GM18498 (cell line): ENCODE measurements around the gene PRKN.
"Not testable (repeated sequence)": the region's sequence is repeated elsewhere in the genome, so short reads cannot be mapped to it uniquely, and the experiment has no call there.

ENCODE experiments used
- ATAC-seq: cut with Tn5 transposase; IDR thresholded peaks from one replicate; pipeline ENCODE4 v1.9.1; 2021; ENCODE audit warnings: mild to moderate bottlenecking, moderate library complexity; ENCODE audit not compliant: unreplicated experiment

Gene PRKN

DNA sequence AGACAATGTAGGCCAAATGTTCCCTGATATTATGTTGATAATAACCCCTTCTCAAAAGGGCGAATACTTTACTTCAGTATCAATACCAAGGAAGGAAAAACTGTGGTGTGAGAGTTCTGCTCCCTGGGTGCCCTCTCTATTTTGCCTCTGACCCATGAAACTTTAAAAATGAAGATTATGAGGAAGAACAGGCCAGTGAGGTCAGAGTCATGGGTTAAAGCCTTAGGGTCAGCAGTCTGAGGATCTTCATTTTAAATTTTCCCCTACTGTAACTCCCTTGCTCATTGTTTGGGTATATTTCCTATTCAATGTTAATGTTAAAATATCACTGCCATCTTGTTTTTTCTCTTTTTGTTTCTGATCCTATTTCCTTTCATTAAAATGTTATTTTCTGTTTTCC lies 47.9 kb downstream of the PRKN start:
- ATAC-seq, result no peak

DNA sequence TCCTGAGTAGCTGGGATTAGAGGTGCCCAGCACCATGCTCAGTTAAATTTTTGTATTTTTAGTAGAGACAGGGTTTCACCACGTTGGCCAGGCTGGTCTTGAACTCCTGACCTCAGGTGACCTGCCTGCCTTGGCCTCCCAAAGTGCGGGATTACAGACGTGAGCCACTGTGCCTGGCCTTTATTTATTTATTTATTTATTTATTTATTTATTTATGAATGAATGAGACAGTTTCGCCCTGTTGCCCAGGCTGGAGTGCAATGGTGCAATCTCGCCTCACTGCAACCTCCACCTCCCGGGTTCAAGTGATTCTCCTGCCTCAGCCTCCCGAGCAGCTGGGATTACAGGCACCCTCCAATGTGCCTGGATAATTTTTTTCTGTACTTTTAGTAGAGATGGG lies 48.7 kb downstream of the PRKN start:
- not testable (repeated sequence) for ATAC-seq

DNA sequence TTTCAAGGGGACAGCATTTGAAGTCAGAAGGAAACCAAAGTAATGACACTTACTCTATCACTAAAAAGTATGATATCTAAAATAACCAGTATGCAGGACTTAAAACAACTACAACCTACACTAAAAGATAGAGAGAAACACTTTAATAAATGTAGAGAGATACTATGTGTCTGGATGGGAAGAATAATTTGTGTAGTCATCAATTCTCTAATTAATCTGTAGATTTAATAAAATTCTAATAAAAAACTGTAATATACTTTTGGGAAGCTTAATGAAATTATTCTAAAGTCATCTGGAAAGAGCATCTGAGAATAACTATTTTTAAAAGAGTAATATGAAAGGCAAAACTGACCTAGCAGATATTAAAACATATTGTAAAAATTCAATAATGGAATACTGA lies 52.1 kb downstream of the PRKN start:
- ATAC-seq, result no peak

DNA sequence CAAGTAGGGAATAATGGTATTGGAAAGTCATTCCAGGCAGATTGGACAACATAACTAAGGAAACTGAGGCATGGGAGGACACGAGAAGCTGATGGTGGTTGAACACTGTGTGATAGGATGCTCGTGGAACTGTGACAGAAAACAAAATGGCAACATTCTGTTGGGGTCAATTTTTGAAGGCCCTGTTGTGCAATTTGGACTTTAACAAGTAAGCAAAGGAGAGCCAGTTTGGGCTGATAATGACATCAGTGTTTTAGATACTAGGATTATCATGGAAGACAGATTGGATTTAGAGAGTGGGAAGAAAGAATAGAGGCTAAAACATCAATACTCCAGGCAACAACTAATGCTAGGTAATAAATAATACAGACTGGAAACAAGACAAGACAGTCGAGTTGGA lies 53.1 kb downstream of the PRKN start:
- no peak for ATAC-seq

DNA sequence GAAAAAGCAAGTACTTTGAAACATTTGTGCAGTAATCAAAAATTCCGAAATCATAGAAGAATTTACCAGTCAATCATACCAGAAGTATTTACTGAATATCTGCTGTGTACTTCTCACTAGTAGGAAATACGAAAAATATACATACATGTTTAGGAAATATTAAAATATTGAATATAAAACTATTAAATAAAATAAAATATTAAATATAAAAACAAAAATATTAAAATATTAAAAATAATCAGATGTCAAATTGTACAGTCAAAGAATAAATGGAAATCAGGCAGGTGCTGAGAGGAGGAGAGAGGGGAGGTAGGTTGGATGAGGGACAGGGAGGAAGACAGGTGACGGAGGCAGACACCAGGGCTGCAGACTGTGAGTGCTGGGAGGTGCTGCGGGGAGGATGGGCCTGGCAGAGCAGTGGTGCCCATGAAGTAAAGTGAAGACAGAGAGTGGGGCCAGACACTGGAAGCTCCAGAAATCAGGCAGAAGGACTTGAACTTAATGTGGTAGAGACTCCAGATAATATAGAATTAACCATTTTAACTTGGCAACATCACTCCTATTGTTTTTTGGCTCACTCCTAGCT lies 55.9 kb downstream of the PRKN start:
- no peak for ATAC-seq

DNA sequence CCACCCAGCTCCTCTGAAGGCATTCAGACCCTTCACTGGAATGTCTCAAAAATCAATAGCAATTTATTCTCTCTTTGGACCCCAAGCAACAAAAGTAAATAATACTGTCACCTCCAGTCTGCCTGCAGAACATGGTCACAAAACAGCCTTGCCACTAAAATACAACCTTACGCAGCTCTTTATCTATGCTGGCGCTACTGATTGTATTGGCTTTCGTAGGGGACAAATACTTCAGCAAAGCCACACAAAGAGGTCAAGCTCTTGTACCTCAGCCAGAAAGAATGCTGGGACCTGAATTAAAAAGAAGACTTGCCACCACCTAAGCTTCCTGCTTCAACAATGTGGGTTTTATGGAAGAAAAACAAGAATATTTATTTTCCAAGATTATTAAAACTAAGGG lies 57.2 kb downstream of the PRKN start:
- ATAC-seq, result no peak

DNA sequence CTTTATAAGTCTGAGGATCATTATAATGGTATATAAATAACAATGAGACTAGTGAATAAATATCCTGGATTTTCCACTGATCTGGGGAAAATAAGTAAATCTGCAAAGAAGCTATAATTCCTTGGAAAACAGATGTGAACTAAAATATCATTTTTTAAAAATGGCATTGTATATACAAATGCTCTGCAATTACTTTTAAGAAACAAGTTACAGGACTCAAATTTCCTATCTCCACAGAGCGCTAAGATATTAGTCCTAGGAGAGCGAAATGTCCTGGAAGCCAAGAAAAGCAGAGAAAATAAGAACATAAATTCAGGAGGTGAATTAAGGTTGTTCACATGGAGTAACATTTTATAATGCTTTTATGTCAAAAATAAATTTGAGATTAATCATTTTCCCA lies 61.3 kb downstream of the PRKN start:
- ATAC-seq, result no peak

DNA sequence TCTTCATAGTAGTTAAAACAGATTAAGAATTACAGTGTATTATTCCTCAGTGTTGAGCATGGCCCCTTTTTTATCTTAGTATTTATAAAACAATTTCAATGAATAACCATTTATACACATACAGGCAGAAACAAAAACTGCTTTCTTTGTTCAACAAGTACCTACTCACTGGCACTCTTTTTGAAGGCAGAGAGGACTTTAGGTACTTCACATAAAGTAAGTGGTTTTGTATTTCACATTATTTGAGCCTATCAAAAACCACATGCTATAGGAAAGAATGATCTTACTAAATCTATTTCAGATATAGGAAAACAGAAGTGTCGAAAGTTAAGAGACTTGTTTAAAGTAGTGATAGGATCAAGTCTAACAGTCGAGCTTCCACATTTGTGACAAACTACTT lies 73.8 kb downstream of the PRKN start:
- no peak for ATAC-seq

DNA sequence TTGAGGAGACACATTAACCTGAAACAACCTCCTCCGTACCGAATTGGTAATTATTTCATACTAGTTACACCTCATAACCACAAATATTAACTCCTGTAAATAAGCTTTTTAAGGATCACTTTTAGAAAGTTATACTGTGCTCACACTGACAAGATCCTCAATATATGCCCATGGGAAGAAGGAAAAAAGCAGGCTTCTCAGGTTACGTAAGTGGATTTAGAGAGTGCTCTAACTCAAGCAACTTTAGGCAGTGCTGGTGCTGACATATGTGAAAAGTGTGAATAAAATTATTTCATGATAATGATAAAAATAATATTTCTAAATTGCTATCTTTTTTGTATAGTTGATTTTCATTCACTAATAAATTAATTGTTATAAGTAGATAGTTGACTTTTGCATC lies 76.1 kb downstream of the PRKN start:
- ATAC-seq, result no peak

DNA sequence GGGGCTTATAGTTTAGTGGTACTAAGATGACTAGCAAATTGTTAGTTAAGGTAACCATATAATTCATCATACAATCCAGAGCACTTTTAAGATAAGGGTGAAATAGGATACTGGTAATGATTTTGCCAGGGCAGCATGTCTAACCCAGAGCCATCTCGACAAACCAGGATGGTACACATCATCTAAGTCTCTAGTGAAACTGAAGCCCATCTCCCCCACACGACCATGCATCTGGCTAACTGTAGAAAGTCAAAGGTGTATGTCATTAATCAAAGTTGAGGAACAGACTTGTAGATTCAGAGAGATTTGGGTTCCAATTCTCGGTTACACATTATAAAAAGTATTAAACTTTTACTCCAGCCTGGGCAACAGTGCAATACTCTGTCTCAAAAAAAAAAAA lies 78.3 kb downstream of the PRKN start:
- ATAC-seq, result no peak

DNA sequence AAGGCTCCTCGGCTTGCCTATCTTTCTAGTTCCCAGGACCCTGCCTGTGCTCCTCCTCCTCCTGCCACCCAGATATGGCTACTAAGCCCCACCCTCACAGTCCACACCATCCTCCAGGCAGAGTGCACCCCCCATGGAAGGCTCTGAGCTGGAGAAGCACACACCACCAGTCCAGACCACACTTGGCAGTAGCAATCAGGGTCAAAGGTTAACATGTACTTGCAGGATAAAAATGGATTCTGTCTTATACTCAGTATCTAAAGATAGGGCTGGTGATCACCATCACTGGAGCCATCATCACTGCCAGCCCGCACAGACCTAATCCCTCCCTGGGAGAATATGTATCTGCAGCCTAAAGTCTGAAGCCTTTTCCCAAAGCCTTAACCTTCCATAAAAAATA lies 83.4 kb downstream of the PRKN start:
- ATAC-seq, result no peak

DNA sequence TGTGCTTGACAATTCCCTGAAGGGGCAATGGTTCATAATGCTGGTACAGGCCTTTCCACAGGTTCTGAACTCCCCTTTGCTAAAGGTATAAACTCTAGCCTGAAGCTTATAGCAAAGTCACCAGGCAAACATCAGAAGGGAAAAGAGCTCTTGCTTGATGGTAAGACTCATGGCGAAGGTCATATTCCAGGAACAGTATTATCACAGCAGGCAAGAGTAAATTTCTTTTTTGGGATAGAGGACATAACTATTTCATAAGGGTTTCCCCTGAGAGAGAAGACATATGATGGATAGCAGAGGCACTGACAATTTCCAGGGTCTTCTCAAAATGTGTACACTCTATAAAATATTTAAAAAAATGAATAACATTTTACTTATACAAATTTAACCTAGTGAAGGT lies 86.8 kb downstream of the PRKN start:
- no peak for ATAC-seq

DNA sequence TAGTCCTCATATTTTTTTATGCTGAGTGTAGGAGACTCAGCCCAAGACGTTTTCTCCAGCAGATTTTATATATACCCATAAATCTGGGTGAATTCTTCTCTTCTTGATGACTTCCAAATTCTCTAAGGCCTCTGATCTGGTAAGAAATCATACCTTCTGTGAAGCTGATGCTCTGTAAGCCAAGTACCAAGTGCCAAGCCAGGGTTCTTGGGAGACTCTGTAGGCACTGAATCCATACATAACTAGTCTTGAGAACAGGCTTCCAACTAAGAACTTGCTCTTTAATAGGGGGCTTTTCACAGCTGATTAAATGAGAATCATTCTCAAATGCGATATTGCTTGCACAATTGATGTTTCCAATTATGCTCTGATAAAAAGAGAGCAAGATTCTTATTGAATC lies 87.6 kb downstream of the PRKN start:
- no peak for ATAC-seq

DNA sequence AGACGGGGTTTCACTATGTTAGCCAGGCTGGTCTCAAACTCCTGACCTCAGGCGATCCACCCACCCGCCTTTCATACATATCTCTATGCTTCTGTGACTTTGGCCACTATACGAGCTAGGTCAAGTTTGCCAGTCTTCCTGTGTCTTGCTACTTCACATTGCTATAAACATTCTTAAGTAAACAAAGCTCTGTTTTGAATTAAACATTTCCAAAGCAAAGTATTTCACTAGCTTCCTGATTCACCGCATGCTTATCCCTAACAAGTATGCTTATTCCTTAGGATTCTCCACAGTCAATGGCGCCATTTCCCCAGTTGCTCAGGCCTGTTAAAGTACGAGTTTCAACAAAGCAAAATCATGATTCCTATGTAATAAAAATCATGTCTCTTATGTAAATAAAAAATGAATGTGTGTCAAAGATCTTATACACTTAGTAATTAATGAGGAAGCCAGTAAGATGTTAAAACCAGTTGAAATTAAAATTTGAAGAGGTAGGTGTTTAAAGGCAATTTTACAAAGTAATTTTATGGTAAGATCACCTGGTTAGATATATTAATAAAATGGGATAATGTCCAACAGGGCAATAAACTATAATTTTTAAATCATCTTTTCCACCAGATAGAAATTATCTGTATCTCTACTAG lies 88.5 kb downstream of the PRKN start:
- ATAC-seq, result no peak

DNA sequence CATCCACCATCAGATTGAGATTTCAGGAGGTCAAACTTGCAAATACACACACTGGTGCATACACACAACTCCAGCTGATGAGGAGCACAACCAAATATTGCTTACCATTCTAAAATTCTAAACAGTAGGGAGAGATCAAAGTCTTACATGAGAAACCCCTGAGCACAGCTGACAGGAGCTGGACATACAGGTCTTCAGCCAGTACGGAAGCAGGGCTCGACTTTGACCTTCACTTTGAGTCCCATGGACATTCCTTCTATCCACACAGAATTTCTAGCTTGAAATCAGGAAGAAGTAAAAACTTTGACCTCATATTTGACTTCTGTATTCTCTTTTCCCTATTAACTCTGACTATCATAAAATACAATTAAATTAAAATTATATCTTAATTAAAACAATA lies 90.2 kb downstream of the PRKN start:
- ATAC-seq, result no peak

DNA sequence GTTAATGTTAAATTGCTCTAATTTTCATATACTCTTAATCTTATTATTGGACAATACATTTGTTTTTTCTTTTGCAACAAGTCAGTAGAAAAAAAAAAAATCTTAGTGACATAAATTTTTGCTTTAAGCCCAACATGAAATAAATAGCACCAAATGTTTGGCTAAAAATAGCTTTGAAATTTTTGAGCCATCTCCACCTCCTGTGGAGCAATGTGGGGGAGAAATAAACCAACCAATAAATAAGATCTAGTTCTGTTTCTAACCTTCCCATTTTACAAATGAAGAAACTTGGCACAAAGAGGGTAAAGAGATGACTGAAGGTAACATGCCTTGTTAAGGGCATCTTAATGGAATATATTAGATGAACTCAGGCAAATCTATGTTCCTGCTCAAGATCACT lies 91.4 kb downstream of the PRKN start:
- no peak for ATAC-seq

DNA sequence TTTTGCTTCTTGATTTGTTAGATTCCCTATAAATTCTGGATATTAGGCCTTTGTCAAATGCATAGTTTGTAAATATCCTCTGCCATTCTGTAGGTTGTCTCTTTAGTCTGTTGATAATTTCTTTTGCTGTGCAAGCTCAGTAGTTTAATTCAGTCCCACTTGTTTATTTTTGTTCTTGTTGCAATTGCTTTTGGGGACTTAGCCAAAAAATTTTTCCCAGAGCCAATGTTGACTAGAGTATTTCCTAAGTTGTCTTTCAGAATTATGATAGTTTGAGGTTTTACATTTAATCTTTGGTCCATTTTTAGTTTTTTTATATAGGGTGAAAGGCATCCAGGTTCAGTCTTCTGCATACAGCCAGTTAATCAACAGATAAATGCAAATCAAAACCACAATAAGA lies 96.0 kb downstream of the PRKN start:
- no peak for ATAC-seq

DNA sequence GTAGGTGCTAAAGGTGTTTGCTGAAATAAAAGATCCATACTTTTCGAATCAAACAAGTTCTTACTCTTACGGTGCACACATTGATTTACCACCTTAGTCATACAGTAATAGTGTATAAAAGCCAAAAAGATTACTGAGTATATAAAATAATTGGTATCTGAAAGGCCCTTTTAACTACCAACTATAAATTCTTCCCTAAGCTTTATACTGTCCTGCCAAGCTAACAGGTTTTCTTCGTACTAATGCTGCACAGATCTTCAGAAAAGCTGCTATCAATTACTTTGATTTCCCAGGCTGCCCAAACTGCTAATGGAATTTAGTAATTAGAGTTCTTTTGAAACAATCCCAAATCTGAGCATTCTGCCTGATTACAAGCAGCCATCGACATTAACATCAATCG lies 97.5 kb downstream of the PRKN start:
- no peak for ATAC-seq

DNA sequence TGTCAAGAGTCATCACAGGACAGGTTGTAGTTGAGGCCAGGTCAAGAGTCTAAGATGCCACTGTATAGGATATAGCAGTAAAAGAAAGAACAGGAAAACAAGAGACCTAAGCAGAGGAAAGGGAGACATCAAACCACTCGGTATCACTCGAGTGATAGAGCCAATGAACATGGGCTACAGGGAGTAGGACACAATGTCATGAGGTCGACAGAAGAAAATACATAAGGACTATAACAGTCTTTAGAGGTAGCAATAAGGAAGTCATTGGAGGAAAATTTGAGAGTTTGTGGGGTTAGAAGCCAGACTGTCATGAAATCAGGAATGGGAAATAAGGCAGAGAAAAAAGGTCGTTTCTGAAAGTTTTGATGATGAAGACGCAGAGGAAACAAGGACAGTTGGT lies 99.7 kb downstream of the PRKN start:
- no peak for ATAC-seq

DNA sequence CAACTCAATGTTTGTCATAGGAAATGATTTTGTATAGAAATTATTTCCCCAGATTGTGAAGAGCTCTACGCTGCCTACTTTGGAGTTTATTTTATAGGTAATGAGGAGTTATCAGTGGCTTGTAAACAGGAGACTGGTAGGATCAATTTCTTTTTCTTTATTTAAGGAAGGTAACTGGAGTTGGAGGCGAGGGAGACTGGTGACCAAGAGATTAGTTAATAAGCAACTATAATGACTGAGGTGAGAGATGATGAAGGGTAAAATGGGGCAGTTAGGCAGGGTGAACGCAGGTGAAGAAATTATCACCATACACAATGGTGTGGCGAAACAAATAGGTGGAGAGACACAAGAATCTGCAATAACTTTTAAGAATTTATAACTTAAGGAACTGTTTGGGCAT lies 100.2 kb downstream of the PRKN start:
- no peak for ATAC-seq

DNA sequence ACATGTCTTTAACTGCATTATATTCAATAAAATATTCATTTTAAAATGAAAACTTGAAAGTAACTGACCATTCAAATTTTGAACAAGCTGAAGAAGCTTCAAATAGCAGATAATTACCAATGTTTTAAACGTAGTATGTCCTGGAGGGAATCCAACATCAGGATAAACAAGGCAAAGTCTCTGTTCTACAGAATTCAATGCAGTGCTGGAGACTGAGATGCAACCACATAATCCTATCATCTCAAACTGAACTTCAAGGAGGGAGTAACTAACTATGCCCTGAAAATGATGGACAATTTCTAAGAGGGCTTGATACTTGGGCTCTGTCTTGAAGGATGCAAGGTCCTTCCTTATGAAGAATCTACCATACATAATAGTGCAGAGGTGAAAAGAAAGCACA lies 100.7 kb downstream of the PRKN start:
- ATAC-seq, result no peak

DNA sequence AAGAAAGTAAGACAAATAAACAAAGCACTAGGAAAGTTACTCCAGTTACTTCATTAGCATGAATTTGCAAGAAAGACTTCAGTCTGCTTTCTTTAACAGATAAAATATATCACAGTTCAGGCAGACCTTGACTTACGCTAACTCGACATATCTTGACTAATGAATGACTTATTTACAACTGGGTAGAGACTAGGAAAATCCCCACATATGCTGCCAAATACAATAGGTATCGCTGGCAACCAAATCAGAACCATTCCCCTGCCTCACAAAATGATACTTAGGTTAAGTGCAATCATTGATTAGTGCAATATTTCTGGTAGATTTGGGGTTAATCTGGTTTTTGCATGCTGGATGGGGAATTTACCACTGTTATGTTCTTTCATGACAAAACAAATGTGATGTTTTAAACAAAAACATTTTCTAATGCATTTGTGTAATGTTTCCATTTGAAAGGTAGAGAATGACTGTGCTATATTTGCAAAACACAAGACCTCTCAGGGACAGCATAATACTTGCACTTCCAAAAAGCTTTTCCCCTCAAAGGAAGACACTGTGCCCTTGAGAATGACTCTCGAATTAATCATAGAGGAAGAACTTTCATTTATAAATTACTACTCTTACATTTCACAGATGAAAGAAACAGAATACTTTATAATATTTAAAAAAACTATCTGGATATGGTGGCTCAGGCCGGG lies 101.6 kb downstream of the PRKN start:
- no peak for ATAC-seq

DNA sequence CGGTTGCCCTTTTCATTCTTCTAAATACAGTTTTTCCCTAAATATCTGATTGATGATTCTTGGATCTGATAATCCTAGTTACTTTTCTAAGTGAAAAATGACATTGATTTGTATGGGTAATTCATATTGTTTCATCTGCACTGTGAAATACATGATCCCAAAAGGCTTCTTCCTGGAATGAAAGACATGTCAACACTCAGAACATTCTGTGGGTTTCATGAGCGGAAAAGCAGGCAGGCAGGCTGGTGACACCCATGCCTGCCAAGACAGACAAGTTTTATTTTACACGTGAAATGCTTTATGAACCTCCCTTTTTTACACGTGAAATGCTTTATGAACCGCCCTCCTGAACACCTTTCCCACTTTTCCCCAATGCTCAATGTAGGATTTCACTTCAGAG lies 105.0 kb downstream of the PRKN start:
- no peak for ATAC-seq
